Testis (tissue), 2 donors: ENCODE measurements around the gene RTN4RL1.

Experiments used
- CTCF ChIP-seq, 3 experiments: fragments of 450-650 bp in 2 of 3; fragments of 200-600 bp in 1 of 3; sonication (generic) in 1 of 3; IDR thresholded peaks; one replicate each; pipeline ENCODE4 v1.5.1; 2016 to 2019; ENCODE audit warnings: antibody characterized with exemption in 3 of 3, mild to moderate bottlenecking in 2 of 3, moderate library complexity in 1 of 3
- POLR2A ChIP-seq: fragments of 450-650 bp; IDR thresholded peaks from one replicate; pipeline ENCODE4 v1.6.1; 2017; ENCODE audit warnings: antibody characterized with exemption, mild to moderate bottlenecking, moderate library complexity

- TF ChIP-seq CTCF (IDR thresholded peaks at IDR 0.05) (no peak), POLR2A (no peak)
Measured at GRCh38 chr17:2063261-2064146, 38.4 kb upstream of the RTN4RL1 start.
